Measurements from ENCODE around the gene MRPL12.

GRCh38 chr17:81691608-81692007, 11.6 kb upstream of the MRPL12 start:
- TF ChIP-seq CTCF (IDR thresholded peaks at IDR 0.05) = no peak
- no peak for TF ChIP-seq POLR2AphosphoS5 (IDR thresholded peaks at IDR 0.05)
- no peak for TF ChIP-seq POLR2A (IDR thresholded peaks at IDR 0.05)
